ENCODE data around the gene MTCH1. TPM values are rescaled to one million over a fixed set of nuclear protein-coding genes. Genes with fewer than 3 reads are reported as not detected.

Gene MTCH1
- total and polyA plus RNA-seq, 9 of the 15 experiments (the other 6 are each of a cell fraction or from before 2014, with no cell fraction given): 7.9 to 161 (median 118) TPM

GRCh38 chr6:37022135-37022863 lies 36.3 kb upstream of the MTCH1 start (continued):
- TF ChIP-seq PRDM10 (IDR thresholded peaks at IDR 0.05; ENCODE audit: partially characterized antibody): no peak
- TF ChIP-seq GABPB1 (CRISPR knock-in tag; IDR thresholded peaks at IDR 0.05): no peak
- TF ChIP-seq KDM1A (IDR thresholded peaks at IDR 0.05): peak in 1 of 2 experiments; percentile 1; a peak in 1 of 4 replicates
- no peak for TF ChIP-seq CCAR2 (IDR thresholded peaks at IDR 0.05; ENCODE audit: low read depth, low read length)
- no peak for TF ChIP-seq POU5F1 (IDR thresholded peaks at IDR 0.05; ENCODE audit: borderline replicate concordance, low read depth, low read length, partially characterized antibody)
- no peak for TF ChIP-seq PCBP2 (IDR thresholded peaks at IDR 0.05; ENCODE audit: low read depth, low read length, poor library complexity, severe bottlenecking)
- no peak for TF ChIP-seq NFRKB (IDR thresholded peaks at IDR 0.05; ENCODE audit: low read depth)
- TF ChIP-seq ZNF12 (CRISPR knock-in tag; IDR thresholded peaks at IDR 0.05): no peak
- no peak for TF ChIP-seq KLF10 (CRISPR knock-in tag; IDR thresholded peaks at IDR 0.05)
- no peak for TF ChIP-seq ZNF280B (CRISPR knock-in tag; IDR thresholded peaks at IDR 0.05)
- TF ChIP-seq ZNF316 (IDR thresholded peaks at IDR 0.05): no peak
- no peak for TF ChIP-seq ILF3 (IDR thresholded peaks at IDR 0.05; ENCODE audit: borderline replicate concordance)
- no peak for TF ChIP-seq ZFP91 (CRISPR knock-in tag; IDR thresholded peaks at IDR 0.05)
- TF ChIP-seq ZEB2 (IDR thresholded peaks at IDR 0.05): peak; percentile 75
- TF ChIP-seq ZNF395 (CRISPR knock-in tag; IDR thresholded peaks at IDR 0.05): no peak
- TF ChIP-seq NONO (IDR thresholded peaks at IDR 0.05; ENCODE audit: low read depth in 2 of 2, low read length in 1 of 2): no peak
- no peak for TF ChIP-seq ZNF512 (tag; IDR thresholded peaks at IDR 0.05)
- TF ChIP-seq SMARCA5 (IDR thresholded peaks at IDR 0.05): no peak
